HG03066 (cell line): ENCODE data around the gene GUCY1B1.

Experiments used
- ATAC-seq: cut with Tn5 transposase; IDR thresholded peaks from one replicate; pipeline ENCODE4 v1.9.1; 2021; ENCODE audit warnings: low read depth; ENCODE audit not compliant: unreplicated experiment

The GUCY1B1 gene

DNA sequence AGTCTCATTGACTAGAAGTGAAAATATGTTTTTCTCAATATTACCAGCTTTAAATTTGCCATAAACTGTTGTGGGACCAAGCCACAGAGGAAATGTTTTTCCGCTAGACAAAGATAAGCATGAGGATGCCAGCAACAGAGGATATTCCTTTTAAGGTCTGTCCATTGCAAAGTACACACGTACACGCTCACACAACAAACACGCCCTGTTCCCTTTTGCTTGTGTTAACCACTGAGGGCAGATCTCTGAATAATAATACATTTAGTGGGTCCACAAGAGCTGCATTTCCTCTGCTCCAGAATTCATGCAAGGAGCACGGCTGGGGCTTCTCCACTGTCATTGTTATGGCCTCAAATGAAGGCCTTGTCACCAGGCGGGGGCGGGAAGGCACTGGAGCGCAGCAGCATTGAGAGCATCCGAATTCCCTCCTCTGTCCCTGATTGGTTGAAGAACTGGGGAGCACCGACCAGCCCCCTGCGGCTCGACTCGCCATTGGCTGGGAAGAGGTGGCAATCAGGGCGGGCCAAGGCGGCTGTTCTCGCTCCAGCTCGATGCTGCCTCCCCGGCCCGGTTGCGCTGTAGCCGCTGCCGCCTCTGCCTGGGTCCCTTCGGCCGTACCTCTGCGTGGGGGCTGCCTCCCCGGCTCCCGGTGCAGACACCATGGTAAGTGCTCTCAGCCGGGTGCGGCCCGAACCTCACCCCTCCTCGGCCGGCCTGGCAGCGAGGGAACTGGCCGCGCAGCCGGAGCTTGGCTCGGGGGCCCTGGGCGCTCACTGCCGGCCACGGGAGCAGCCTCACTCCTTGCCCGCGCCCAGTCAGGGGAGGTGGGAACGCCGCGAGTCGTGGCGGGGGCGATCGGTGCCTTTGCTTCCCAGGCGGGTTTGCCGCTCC, at the start of gene GUCY1B1:
GUCY1B1 (plus strand) TSS at position 541 of the 891 bp plus-strand sequence; CDS start at position 661, 120 bp downstream.
- ATAC-seq: peak; percentile 94

DNA sequence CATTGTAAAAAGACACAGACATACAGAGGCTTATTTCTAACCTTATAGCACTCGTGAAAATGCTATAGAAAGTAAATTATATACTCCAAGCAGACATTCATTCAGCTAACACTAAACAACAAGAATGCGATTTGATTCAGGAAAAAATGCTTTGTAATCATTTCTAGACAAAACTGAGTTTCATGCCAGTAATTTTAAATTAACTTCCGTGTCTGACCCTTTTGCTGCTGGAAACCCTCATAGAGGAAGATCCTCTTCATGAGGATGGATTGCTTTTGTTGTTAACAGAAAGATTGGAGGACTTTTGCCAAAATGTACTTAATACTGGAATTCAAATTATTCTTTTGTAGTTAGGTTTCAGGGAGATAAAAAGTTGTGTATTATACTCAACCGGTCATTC, 48.9 kb upstream of the GUCY1B1 start:
- ATAC-seq: no peak

- no peak for ATAC-seq
These were observed 47.3 kb upstream of the GUCY1B1 start for GRCh38 chr4:155711556-155711955.

DNA sequence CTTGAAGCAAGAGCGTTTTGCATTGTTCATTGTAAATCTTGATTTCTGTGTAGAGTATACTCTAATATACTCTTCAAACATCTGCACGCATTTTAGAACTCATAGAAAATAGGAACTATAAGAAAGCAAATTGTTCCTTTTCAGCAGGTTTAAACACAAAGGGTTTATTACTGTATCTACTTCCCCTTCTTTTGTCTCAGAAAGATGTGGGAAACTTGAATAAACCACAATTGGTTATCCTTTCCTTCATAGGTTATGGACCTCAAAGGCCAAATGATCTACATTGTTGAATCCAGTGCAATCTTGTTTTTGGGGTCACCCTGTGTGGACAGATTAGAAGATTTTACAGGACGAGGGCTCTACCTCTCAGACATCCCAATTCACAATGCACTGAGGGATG, 46.0 kb upstream of the GUCY1B1 start:
- no peak for ATAC-seq

GRCh38 chr4:155713911-155714310, 44.9 kb upstream of the GUCY1B1 start:
- no peak for ATAC-seq

DNA sequence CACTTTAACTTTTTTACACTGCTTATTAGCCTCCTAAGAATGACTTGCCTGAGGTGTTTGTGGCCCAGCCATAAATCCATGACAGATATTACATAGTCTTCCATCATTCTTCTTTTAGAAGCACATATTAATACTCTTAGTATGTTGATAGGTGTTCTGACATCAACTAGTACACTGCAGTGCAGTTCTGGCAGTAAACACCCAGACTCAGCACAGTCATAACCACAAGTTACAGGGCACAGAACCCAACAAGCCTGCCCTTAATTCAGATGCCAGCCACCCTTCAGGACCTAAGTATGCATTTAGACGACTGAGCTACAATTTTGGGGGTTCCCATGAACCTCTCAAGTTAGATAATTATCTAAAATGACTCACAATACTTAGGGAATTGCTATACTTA, 36.5 kb upstream of the GUCY1B1 start:
- no peak for ATAC-seq

DNA sequence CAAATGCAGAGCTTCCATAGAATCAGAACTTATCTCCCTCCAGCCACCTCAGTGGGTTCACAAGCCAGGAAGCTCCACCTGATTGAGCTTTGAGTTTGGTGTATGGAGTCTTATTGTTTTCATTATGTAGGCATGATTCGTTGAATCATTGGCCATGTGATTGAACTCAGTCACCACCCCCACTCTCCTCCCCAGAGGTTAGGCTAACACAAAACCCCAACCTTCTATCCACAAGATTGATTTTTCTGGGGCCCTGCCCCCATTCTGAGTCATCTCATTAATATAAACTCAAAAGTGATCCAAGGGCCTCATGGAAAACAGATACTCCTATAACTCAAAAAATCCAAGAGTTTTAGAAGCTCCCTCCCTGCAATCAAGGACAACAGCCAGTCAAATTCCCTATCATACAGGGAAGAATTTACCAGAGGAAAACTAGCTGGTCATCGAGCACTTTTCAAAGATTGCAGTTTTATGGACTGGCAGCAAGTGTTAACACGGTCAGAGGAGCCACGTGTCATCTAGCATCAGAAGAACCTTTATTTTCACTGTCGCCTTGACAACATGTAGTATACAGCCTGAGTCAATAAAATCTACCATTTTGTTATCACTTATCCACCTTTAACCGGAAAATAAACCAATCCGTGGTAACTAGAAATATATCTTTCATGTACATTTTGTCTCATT, 35.9 kb upstream of the GUCY1B1 start:
- no peak for ATAC-seq

- ATAC-seq: no peak
These were observed 34.1 kb upstream of the GUCY1B1 start for GRCh38 chr4:155724731-155725130.

DNA sequence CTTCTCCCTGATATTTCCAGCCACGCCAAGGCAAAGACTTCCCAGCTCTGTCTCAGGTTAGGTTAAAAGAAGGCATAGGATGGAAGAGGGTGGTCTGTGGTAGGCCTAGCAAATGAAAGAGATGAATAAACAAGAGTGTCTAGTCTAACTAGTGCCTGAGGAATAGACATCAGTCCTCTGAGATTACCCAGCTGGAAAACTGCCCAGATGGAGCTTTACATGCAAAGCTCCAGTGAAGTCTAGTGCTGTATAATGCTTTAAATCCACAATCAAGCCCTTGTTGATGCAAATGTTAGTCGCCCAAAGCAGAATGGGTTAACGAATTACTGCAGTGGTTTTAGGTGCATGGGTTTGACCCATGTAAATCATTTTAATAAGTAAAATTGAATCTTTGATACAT, 24.8 kb upstream of the GUCY1B1 start:
- ATAC-seq: no peak

DNA sequence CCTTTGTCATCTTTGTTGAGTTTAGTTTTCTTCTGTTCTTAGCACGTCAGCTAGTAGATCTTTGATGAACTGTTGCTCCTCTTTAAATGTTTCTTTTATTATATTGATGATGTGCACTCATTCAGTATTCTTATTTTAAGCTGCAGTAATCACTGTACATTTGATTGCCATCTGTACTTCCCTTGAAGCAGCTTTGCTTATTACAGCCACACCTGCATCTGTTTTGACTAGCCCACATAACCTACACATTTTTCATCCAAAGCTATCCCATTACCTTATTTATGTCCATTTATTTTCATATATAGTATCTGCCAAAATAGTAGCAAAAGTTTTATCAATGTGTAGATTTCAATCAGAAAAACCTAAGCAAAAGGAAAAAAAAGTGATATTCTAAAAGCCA, 23.9 kb upstream of the GUCY1B1 start:
- ATAC-seq: no peak

- no peak for ATAC-seq
These were observed 23.3 kb upstream of the GUCY1B1 start for GRCh38 chr4:155735496-155735895.

- ATAC-seq: no peak
These were observed 20.3 kb upstream of the GUCY1B1 start for GRCh38 chr4:155738548-155738947.

DNA sequence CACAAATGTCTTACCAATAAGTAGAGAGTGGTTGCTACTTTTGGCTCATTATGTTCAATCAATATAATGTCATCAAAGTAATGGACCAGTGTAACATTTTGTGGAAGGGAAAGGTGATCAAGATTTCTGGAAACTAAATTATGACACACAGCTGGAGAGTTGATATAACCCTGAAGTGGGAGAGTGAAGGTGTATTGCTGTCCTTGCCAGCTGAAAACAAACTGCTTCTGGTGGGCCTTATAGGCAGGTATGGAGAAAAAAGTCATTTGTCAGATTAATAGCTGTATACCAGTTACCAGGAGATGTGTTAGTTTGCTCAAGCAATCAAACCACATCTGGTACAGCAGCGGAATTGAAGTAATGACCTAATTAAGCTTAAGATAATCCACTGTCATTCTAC, 17.3 kb upstream of the GUCY1B1 start:
- no peak for ATAC-seq

GRCh38 chr4:155742310-155743015, 16.4 kb upstream of the GUCY1B1 start:
- no peak for ATAC-seq

- no peak for ATAC-seq
These were observed 12.8 kb upstream of the GUCY1B1 start for GRCh38 chr4:155745984-155746383.

GRCh38 chr4:155748039-155748438, 10.8 kb upstream of the GUCY1B1 start:
- no peak for ATAC-seq

DNA sequence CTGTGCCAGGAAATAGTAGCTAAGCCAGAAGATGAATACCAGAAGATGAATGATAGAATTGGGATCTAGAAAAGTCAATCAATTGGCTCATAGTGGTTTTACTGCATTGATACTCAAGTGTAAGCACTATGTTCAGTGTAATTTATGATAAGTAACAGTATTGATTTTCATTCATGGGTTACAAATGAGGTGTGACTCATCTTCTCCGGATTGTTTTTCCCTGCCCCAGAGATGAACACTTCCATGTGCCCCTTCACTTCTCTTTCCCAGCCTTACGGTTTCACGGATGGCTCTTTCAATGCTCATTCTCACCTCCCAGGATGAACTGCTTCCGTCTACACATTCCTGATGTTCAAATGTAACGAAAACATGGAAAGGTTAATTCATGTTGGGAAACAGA, 9.8 kb upstream of the GUCY1B1 start:
- ATAC-seq: no peak

GRCh38 chr4:155751569-155751968, 7.3 kb upstream of the GUCY1B1 start:
- ATAC-seq: no peak

- no peak for ATAC-seq
These were observed 1.0 kb upstream of the GUCY1B1 start for GRCh38 chr4:155757745-155758265.

DNA sequence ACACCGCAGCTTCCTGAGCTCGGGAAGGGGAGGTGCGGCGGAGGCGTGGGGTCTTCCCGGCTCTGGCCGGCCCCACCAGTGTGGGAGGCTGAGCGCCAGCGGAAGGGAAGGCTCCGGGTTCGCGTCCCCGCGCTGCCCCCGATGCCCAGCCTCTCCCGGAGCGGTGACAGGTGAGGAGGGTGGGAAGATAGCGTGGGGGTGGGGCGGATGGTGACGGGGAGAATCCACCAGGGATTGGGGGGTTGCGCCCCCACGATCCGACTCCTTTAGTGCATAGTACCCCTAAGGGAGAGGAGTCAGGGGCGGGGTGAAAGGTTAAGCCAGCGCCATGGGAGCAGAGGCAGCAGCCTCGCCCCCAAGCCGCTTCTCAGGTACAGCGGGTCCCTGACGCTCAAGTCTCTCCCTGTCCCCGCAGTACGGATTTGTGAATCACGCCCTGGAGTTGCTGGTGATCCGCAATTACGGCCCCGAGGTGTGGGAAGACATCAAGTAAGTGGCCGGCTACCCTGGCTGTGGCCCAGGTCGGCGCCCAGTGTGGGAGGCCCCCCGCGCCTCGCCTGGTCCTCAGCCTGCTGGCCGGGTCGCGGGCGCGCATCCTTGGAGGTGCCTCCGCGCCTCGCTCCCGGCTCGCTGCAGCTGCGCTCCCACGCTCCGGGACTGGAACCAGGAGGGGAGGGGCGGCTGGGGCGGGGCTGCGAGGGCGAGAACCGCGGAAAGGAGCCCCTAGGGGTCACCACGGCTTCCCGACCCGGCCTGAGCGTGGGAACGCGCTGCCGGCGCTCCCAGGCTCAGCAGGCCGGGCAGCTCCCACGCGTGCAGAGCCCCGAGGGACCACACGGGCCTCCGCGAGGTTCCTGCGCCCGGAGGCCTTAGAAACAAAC, 791 bp downstream of the GUCY1B1 start:
- ATAC-seq: peak; percentile 18
